Measurements from ENCODE around the gene ARHGAP8. TPM values are rescaled to one million over a fixed set of nuclear protein-coding genes. Genes with fewer than 3 reads are reported as not detected.

Gene ARHGAP8
- total RNA-seq, 1 donor from 2014 or later = 0.76 TPM

DNA sequence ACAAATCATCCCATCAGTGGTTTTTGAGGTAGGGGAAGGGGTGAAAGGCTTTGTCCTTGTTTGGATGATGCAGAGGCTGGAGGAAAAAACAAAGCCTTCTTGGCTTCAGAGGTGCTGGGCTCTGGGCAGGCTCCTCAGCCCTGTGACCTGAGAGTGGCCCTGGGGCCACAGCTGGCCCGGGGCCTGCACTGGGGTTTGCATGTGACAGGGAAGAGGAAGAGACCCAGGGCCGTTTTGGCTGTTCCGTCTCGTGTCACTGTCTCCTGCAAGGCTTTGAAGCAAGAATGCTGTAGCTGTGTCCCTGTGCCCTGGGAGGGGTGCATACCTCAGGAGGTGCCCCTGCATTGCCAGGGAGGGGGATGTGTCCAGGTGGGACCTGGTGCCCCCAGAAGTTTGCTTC is 12.6 kb downstream of the ARHGAP8 start:
- no peak for DNase-seq (ENCODE audit: extremely low read depth, low read depth, low spot score)

DNA sequence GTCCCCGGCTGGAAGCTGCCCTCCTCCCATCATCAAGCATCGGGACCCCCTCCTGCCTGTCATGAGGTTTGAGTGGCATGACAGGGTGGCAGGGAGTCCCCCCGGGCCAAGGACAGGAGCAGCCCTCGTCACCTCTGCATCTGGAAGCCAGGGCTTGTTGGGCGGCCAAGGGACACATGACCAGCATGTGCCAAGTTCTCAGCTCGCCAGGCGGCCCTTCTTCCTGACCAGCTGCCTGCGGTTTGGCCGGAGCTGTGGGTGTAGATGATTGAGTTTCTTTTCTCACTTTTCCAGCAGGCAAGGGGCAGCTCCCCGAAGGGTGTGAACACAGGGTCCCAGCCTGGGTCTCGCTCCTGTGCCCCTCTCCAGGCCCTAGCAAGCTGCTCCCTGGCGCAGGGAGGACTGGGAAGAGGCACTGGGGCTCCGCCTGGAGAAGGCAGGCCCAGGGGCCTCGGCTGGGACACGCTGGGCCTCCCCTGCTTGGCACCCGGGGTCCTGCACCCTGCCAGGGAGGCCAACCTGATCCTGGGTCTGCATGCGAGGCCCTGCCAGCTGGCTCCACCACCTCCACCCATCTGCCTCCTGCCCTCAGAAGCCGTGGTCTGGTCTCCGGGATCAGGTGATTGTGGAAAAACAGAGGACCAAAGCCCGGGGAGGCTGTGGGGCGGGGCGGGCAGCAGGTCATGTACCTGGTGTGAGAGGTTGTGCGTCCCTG is 13.4 kb downstream of the ARHGAP8 start:
- no peak for DNase-seq (ENCODE audit: extremely low read depth, low read depth, low spot score)

DNA sequence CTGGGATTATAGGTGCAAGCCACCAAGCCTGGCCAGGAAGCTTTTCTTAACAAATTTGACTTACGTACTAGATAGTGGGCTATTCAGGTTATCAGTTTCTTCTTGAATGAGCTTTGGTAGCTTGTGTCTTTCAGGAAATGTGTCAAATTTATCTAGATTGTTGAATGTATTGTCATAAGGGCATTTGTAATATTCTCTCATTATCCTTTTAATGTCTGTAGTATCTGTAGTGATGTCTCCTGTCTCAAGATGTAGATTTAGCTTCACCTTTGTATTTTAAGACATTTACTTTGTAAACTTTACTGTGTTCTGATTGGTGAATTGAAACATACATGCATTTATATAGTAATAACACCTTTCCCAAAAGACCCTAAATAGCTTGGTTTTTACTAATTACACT is 20.7 kb downstream of the ARHGAP8 start:
- DNase-seq (ENCODE audit: extremely low read depth, low read depth, low spot score) = no peak

DNA sequence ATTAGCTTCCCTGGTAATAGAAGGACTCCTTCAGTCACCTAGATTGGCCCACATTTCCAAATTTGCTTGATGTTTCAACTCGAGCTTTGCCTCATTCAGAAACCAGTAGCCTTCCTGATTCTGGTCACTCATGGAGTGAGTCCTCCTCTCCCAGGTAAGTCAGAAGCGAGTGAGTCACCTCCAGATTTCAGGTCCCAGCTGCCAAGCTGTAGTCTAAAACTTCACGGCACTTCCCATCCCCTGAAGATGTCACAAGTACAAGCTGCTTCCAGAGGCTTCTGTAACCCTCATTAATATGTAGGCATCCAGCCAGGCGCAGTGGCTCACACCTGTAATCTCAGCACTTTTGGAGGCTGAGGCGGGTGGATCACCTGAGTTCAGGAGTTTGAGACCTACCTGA is 23.5 kb downstream of the ARHGAP8 start:
- no peak for DNase-seq (ENCODE audit: extremely low read depth, low read depth, low spot score)

DNA sequence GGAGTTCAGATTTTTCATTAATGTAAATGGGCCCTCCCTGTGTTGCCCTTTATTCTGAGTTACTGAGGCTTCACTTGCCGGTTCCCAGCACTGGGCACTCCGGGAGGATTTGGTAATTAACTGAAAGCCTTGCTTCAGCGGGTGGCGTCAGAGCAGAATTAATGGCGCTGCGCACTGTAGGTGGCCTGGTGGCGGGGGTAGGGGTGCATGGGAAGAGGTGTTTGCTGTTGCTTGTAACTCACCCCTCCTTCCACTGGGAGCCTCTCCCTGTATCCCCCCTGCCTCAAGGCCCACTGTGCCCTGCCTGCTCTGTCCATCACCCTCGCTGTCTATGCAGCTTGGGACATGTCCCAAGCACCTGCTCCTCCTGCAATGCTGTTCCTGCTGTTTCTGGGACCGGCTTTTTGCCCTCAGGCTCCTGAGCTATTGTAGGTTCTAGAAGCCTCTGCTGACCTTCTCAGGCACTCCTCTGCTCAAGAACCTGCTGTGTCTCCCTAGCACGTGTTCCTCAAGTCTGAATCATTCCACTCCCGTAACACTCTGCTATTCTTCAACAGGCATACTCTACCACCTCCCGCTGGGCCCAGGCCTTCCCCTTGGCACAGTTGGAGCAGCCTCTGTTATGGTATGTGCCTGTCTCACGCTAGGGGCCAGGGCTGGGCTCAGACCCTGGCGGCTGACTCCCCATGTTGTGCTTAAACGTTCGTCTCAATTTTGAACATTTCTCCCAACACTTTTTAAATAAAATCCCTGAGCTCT is 24.4 kb downstream of the ARHGAP8 start:
- no peak for DNase-seq (ENCODE audit: extremely low read depth, low read depth, low spot score)

DNA sequence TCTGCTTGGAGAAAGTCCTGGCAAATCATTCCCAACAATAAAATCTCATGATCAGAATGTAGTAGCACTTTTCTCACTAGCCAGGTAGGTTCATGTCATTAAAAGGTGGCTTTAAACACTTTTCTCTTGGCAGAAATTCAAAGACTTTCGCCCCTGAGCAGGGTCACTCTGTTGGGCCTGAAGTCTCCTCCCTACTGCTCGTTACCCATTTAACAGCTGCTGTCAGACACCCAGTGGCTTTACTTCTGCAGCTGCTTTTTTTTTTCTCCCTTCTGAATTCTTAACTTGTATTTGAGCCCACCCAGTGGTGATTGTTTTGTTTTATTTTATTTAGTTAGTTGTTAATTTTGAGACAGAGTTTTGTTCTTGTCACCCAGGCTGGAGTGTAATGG is 25.0 kb downstream of the ARHGAP8 start:
- DNase-seq (ENCODE audit: extremely low read depth, low read depth, low spot score) = no peak

DNA sequence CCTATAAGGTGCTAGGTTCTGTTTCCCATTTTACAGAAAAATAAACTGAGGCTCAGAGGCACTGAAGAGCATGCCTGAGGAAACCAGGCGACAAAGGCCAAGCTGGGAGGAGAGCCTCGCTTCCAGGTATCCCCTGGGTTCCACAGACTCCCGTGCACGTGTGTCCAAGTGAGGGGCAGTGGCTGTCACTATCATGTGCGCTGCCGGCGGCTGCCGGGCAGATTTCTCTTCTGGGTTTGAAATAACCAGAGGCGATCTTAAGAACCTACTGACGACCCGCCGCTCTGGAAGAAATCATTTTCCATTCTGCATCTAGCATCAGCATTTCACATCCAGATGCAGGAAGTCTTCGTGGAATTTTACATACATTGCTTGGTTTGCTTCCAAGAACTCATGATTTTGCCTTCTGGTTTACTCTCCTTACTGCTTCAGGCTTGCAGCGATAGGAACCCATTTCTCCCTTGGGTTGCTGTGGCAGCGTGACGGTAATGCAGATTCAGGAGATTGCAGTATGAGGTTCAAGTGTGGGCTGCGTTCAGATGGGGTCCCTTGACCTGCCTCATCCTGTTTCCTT is 28.6 kb downstream of the ARHGAP8 start:
- DNase-seq (ENCODE audit: extremely low read depth, low read depth, low spot score) = no peak

DNA sequence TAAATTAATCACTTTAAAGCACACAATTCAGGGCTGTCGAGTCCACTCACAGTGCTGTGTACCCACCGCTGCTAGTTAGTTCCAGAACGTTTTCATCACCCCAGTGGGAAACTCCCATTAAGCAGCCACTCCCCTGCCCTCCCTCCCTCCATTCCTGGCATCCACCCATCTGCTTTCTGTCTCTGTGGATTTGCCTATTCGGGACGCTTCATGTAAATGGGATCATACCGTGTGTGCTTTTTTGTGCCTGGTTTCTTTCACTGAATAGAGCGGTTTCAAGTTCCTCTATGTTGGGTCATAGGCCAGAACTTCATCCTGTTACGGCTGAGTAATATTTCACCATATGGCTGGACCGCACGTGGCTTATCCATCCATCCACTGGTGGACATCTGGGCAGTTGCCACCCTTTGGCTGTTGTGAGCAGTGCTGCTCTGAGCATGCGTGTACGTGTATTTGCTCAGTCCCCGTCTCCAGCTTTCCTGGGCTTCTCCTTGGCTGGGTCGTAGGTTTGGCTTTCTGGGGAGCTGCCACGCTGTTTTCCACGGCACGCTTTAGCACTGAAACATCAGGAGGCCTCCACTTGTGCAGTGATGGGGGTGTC is 30.1 kb downstream of the ARHGAP8 start:
- no peak for DNase-seq (ENCODE audit: extremely low read depth, low read depth, low spot score)

DNA sequence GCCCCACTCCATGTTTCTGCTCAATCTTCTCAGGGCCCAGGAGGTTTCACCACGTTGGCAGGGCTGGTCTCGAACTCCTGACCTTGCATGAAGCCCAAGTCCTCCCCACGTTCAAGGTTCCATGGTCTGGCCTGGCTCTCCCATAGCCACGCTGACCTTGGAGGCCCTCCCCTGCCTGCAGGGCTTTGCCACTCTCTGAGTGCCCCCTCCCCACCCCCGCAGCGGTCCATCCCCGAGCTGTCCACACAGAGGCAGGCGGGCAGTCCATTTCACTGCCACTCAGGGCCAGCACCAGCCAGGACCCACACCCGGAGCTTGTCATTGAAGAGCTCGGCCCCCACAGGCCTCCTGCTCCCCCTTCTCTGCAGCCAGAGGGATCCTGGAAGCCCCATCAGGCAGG is 30.7 kb downstream of the ARHGAP8 start:
- DNase-seq (ENCODE audit: extremely low read depth, low read depth, low spot score) = no peak

DNA sequence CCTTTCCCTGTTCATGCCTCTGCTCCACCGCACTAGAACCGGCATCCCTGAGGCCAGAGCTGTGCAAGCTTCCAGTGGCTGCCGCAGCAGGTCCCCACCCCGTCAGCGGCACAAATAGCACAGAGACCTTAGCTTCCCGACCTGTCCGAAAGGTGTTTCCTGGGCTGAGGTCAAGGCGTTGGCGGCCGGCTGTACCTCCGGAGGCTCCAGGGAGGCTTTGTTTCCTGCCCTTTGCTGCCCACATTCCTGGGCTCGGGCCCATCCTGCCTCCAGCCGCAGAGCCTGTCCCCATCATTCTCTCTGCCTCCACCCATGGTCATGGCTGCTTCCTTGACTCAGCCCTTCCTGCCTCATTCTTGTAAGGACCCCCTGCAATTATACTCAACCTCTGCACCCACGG is 31.2 kb downstream of the ARHGAP8 start:
- DNase-seq (ENCODE audit: extremely low read depth, low read depth, low spot score) = no peak

DNA sequence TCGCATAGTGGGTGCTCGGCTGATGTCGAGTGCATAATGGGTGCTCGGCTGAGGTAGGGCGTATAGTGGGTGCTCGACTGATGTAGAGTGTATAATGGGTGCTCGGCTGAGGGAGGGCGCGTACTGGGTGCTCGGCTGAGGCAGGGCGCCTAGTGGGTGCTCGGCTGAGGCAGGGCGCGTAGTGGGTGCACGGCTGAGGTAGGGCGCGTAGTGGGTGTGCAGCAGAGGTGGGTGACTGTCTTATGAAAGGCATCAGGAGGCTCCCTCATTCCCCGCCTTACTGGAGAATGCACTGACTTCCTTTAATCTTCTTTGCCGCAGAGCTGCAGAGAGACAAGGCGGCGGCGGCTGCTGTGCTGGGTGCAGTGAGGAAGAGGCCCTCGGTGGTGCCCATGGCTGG is 33.8 kb downstream of the ARHGAP8 start:
- no peak for DNase-seq (ENCODE audit: extremely low read depth, low read depth, low spot score)

DNA sequence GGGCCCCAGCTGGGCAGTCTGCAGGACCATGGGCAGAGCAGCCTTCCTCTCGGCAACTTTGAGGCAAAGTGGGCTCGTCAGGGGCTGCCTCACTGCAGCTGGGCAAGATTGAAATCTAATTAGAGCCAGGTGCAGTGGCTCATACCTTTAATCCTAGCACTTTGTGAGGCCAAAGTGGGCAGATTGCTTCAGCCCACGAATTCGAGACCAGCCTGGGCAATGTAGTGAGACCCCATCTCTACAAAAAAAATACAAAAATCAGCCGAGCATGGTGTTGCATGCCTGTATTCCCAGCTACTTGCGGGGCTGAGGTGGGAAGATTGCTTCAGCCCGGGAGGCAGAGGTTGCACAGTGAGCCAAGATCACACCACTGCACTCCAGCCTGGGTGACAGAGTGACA is 34.2 kb downstream of the ARHGAP8 start:
- no peak for DNase-seq (ENCODE audit: extremely low read depth, low read depth, low spot score)

DNA sequence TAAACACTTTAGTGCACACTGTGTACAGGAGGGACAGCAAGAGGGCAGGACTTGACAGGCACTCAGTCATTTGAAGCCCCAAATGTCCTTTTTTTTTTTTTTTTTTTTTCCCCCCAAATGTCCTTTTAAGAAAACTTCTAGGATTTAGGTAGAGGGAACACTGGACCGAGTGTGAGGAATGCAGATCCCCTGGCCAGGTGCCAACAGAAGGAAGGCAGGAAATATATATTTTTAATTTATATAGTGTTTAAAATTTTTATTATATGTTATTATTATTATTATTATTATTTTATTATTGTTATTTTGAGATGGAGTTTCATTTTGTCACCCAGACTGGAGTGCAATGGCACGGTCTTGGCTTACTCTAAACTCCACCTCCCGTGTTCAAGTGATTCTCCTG is 35.5 kb downstream of the ARHGAP8 start:
- DNase-seq (ENCODE audit: extremely low read depth, low read depth, low spot score) = no peak

DNA sequence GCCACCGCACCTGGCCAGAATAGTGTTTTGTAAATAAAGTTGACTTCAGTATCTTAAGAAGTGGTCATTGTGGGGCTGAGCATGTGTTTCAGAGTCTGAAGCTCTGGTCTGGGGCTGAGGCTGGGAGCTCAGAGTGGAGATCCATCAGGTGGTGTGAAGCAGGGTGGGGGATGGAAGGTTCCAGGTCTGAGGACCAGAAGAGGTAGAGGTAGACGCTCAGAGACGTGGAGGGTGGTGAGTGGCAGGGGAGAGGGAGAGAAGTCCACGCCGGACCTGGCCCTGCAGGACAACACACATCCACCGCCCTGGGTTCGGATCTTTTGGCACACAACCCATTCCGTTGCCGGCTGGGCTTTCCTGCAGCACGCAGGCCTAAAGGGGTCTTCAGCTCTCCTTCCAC is 40.7 kb downstream of the ARHGAP8 start:
- DNase-seq (ENCODE audit: extremely low read depth, low read depth, low spot score) = no peak

DNA sequence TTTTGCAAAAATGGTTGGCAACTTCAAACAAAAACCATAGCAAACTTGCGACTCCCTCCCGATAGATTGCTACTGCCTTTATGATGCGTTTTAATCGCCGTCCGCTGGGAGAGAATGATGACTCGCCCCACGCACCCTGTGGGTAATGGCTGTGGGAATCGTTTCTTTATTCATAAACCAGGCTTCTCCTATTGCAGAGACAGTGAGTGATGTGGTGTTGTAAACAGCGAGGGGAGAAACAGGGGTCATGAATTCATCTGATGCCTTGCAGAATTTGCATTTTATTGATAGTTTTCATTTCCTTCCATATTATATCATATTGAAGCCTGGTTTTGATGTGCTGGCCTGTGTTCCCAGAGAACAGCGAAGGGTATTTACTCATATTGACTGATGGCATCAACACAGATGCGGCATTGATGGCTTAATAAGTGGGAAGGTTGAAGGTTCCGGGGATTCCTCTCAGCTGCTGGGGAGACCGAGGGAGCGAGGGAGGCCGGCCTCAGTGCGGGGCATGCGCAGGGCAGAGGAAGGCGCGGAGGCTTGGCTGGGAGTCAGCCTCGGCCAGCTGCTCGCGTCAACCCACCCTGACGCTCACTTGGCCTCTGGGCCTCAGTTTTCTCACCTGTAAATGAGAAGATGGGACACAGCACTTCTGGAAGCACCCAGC is 41.3 kb downstream of the ARHGAP8 start:
- DNase-seq (ENCODE audit: extremely low read depth, low read depth, low spot score) = no peak

DNA sequence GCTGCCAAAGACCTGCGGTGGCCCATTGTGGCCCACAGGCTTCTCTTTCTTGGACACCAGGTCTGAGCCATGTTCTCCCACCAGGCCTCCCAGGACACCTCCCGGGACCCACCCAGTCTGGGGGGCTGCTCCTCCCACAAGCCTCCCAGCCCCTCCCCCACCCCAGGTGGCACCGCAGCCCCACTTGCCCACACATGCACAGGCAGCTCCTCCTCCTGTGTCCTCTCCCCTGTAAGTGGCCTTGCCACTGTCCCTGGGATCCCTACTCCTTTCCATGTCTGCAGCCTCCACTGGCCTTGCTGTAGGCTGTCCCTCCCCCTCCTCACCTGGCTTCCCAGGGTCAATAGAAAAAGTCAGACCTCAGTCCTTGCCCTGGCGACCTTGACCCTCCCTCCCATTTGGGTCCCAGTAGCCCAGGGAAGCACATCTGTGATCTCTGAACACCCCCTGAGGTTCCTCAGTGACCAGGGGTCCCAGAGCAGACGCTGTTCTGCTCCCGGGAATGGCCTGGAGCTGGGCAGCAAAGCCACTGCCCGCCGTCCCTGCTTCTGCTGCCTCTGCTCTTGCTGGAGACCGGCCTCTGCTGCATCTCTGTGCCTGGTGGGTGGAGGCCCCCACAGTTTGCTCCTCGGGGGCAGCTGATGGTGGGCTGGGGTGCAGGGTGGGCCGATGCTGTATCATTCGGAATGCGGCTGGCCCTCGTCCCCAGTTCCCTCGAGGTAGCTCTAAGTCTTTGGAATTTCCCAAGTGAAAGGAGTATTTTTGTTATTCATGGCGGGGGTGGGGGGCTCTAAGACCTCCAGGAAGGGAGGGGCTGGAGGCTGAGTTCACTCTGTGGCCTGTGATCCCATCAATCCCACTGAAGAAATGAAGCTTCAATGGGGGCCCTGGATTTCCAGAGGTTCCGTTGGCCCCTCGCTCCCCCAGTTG is 43.6 kb downstream of the ARHGAP8 start:
- DNase-seq (ENCODE audit: extremely low read depth, low read depth, low spot score) = no peak

DNA sequence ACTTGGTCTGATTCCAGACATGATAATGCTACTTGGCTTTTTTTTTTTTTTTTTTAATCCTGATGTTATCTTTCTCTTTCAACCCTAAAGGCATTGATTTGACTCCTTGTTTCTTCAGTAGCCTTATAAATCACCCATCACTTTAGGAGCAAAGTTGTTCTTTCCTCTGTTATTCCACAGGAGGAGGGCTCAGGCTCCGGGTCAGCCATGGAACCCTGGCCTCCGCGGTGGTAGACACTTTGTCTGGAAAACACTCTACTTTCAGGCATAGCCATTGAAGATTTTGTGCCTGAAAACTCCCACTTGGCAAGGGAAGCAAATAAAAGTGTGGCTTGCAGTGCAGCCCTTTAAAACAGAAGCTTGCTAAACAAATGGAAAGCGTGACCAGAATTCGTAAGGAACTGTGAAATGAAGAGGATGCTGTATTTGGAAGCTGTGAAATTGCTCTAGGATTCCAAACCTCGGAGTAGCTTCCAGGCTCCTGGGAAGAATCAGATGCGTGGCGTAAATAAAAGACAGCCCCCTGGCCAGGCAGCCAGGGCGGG is 44.9 kb downstream of the ARHGAP8 start:
- DNase-seq (ENCODE audit: extremely low read depth, low read depth, low spot score) = no peak

DNA sequence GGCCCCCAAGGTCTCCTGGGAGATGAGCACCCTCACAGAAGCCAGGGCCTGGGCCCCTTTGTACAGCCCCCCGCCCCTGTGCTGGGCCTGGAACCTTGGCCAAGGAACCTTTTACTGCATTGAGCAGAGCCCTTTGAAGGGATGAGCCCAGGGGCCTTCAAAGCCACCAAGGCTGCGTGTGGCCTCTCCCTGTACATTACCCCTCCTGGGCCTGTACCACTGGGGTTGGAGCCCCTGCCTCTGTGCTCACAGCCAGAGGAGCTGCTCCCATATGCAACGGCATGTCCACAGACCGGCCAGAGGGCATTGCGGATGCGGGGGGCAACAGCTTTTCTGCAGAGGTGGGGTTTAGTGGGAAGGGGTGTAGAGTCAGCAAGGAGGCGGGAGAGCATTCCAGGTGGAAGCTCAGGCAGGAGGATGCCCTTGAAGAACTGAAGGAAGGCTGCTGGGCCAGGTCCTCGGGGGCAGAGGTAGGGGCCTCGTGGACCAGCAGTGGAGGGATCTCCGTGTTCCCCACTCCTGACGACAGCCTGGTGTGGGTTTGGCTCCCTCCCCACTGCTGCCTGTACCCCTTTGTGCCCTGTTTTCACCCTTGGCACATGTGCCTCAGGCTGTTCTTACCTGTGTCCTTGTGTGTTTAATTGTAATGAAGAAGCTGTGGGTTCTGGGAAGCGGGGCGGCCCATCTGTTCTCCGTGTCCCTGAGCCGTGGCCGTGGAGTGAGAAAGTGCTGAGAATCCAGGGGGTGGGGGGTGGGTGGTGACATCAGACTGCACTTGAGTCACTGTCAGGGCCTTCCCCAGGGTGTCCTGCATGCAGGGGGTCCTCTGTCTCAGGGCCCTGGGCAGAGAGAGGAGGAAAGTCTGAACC is 46.9 kb downstream of the ARHGAP8 start:
- DNase-seq (ENCODE audit: extremely low read depth, low read depth, low spot score) = no peak

Measured in glomerular endothelial cell (primary cell).